Adrenal gland (tissue), 12 donors: ENCODE measurements around the gene PWWP2B. TPM values are rescaled to one million over a fixed set of nuclear protein-coding genes. Genes with fewer than 3 reads are reported as not detected.

Experiments
- DNase-seq, 7 donors: peaks; one replicate each; pipeline ENCODE4 v3.0.0-alpha.2; 2019 to 2020
- H3K27ac ChIP-seq, 5 donors: fragments of 200-600 bp; sonication (generic) in 4 of 5; 1 replicate in 3 of 5; 2 replicates in 2 of 5; pipeline versions ENCODE4 v1.5.1 to v1.8.0; 2016 to 2020; ENCODE audit warnings: mild to moderate bottlenecking in 1 of 5
- H3K27me3 ChIP-seq: fragments of 200-600 bp; 2 replicates; pipeline ENCODE4 v1.8.0; 2021
- H3K36me3 ChIP-seq, 2 donors: fragments of 200-600 bp; replicated peaks in 1 of 2; 1 replicate in 1 of 2; 2 replicates in 1 of 2; pipeline versions ENCODE4 v1.5.1 to v1.8.0; 2018 to 2022
- H3K4me1 ChIP-seq, 2 donors: fragments of 200-600 bp; replicated peaks in 1 of 2; 1 replicate in 1 of 2; 2 replicates in 1 of 2; pipeline versions ENCODE4 v1.5.1 to v1.8.0; 2018 to 2021
- H3K4me3 ChIP-seq, 4 donors: fragments of 200-600 bp; sonication (generic) in 3 of 4; one replicate each; pipeline ENCODE4 v1.5.1; 2016 to 2018
- H3K9me3 ChIP-seq, 3 donors: fragments of 200-600 bp; sonication (generic) in 1 of 3; replicated peaks in 1 of 3; 1 replicate in 2 of 3; 2 replicates in 1 of 3; pipeline versions ENCODE4 v1.5.1 to v1.8.0; 2016 to 2021
- CTCF ChIP-seq, 6 experiments: fragments of 450-650 bp in 4 of 6; fragments of 200-600 bp in 2 of 6; sonication (generic) in 1 of 6; IDR thresholded peaks; 1 replicate in 5 of 6; 2 replicates in 1 of 6; pipeline versions ENCODE4 v1.5.1 to v1.8.0; 2016 to 2021; ENCODE audit warnings: antibody characterized with exemption in 6 of 6, mild to moderate bottlenecking in 2 of 6, moderate library complexity in 1 of 6
- POLR2A ChIP-seq, 2 donors: fragments of 450-650 bp; IDR thresholded peaks; one replicate each; pipeline ENCODE4 v1.6.1; 2017; ENCODE audit warnings: antibody characterized with exemption in 2 of 2, mild to moderate bottlenecking in 2 of 2, moderate library complexity in 1 of 2
- WGBS, 4 donors: extraction: QIAGEN DNeasy Blood & Tissue Kit in 2 of 4; methylation state at CpG; one replicate each; pipeline versions ENCODE4 v1.1.5 to v1.1.7; 2013 to 2017; 5-methylcytosine and 5-hydroxymethylcytosine counted together
- intact Hi-C, 2 donors: fragments of 100-400 bp; cut with DNase I; formaldehyde crosslinking; loops; one replicate each; pipeline versions ENCODE4 v1.14.1 to v1.15.0; 2022 to 2023
- polyA plus RNA-seq, 3 donors: library from polyadenylated mRNA; stranded (reverse); fragments of 200-250 nt in 2 of 3; fragments of 350-450 nt in 1 of 3; fragmentation: Illumina TruSeq in 1 of 3; extraction: RNeasy Lipid Tissue Mini Kit (QIAGEN cat#74804) in 1 of 3; gene quantifications; one replicate each; pipeline ENCODE4 v1.2.3, GENCODE V29; 2013 to 2014
- total RNA-seq, 9 donors: library from RNA; depleted of rRNA in 4 of 9; stranded (reverse); fragments of >200 nt in 4 of 9; fragments of 120-200 nt in 1 of 9; fragmentation: NEBNext Ultra II Directional in 1 of 9; extraction: Animal tissue kit (Norgen Biotek cat#: 25700) in 1 of 9; gene quantifications; one replicate each; pipeline versions ENCODE4 v1.1.0 to v1.2.4, GENCODE V29; 2013 to 2023
- donor health status: healthy with polysubstance abuse.
- donor health status: Bipolar disorder and iron deficiency.
- donor health status: DM: yes; HTN: yes; CAD: no.
- donor health status: DM: no; HTN: no; CAD: no.
- donor health status: DM: no; HTN: no; CAD: no.
- donor health status: DM: yes; HTN: yes; CAD: no.

Gene PWWP2B
- total and polyA plus RNA-seq, 12 donors: 3.4 to 75.3 (median 40.7) TPM

- intact Hi-C loops: no loop called here
- peak in 6 of 7 donors; percentile 7 to 43 (median 26) for DNase-seq
- TF ChIP-seq POLR2A (IDR thresholded peaks at IDR 0.05) (no peak), CTCF (IDR thresholded peaks at IDR 0.05) (no peak)
- H3K27ac ChIP-seq: peak overlapping the region; percentile 52 to 98 (median 95)
- no peaks in the 10 kb centered on the region for H3K27me3 ChIP-seq
- H3K4me3 ChIP-seq: peak overlapping the region in 1 of 4 donors; percentile 26
- no peaks in the 10 kb centered on the region for H3K9me3 ChIP-seq
- peaks cover 47 to 76% of the 10 kb centered on the region in 2 donors for H3K4me1 ChIP-seq
- peaks cover 0 to 19% of the 10 kb centered on the region in 2 donors for H3K36me3 ChIP-seq
- 71 to 83% (median 74%) methylated on average over 10 to 20 of the region's 20 CpGs for WGBS, 4 donors
Measured at GRCh38 chr10:132401401-132402118, 4.6 kb downstream of the PWWP2B start.

GRCh38 chr10:132402781-132403241 is 5.8 kb downstream of the PWWP2B start:
- Histone ChIP-seq H3K36me3 (peaks cover 0 to 22% of the 10 kb centered on the region in 2 donors), H3K27ac (peak overlapping the region in 2 of 5 donors; percentile 70 to 95), H3K4me1 (peaks cover 58 to 86% of the 10 kb centered on the region in 2 donors), H3K4me3 (no peak overlapping the region), H3K9me3 (no peaks in the 10 kb centered on the region), H3K27me3 (no peaks in the 10 kb centered on the region)
- 76 to 82% (median 80%) methylated on average over 6 to 24 of the region's 24 CpGs for WGBS, 4 donors
- DNase-seq: peak in 6 of 7 donors; percentile 2 to 25 (median 14)
- intact Hi-C loops: no loop called here
- TF ChIP-seq POLR2A (IDR thresholded peaks at IDR 0.05) (no peak), CTCF (IDR thresholded peaks at IDR 0.05) (no peak)

GRCh38 chr10:132403511-132404168 is 6.6 kb downstream of the PWWP2B start:
- DNase-seq: peak in 5 of 7 donors; percentile 3 to 25 (median 16)
- WGBS, 4 donors: 72 to 84% (median 80%) methylated on average over 9 to 25 of the region's 25 CpGs
- TF ChIP-seq CTCF (IDR thresholded peaks at IDR 0.05): no peak
- no peak for TF ChIP-seq POLR2A (IDR thresholded peaks at IDR 0.05)
- Histone ChIP-seq H3K4me3 (no peak overlapping the region), H3K27me3 (no peaks in the 10 kb centered on the region), H3K9me3 (no peaks in the 10 kb centered on the region), H3K27ac (peak overlapping the region in 3 of 5 donors; percentile 38 to 78 (median 70)), H3K36me3 (peaks cover 0 to 22% of the 10 kb centered on the region in 2 donors), H3K4me1 (peaks cover 58 to 86% of the 10 kb centered on the region in 2 donors)
- intact Hi-C loops: no loop called here

GRCh38 chr10:132404169-132404880 is 7.3 kb downstream of the PWWP2B start:
- intact Hi-C loops: no loop called here
- H3K36me3 ChIP-seq: peaks cover 0 to 22% of the 10 kb centered on the region in 2 donors
- H3K27ac ChIP-seq: peak overlapping the region in 3 of 5 donors; percentile 38 to 78 (median 70)
- no peak overlapping the region for H3K4me3 ChIP-seq
- DNase-seq: peak in 4 of 7 donors; percentile 10 to 40 (median 26)
- peaks cover 58 to 86% of the 10 kb centered on the region in 2 donors for H3K4me1 ChIP-seq
- no peaks in the 10 kb centered on the region for H3K9me3 ChIP-seq
- 74 to 83% (median 76%) methylated on average over 21 to 32 of the region's 32 CpGs for WGBS, 4 donors
- no peaks in the 10 kb centered on the region for H3K27me3 ChIP-seq
- no peak for TF ChIP-seq CTCF (IDR thresholded peaks at IDR 0.05)
- TF ChIP-seq POLR2A (IDR thresholded peaks at IDR 0.05): no peak
